Ramos (cell line): ENCODE results near the gene SPDYE6.
"Not testable (repeated sequence)": the region's sequence is repeated elsewhere in the genome, so short reads cannot be mapped to it uniquely, and the experiment has no call there.

Experiments
- in situ Hi-C: fragments of 300-500 bp; cut with MboI; formaldehyde crosslinking; loops from one replicate; pipeline ENCODE4 v1.14.3; 2022; ENCODE audit warnings: low sequenced_read_pairs; ENCODE audit not compliant: unreplicated experiment

The SPDYE6 gene, protein sequence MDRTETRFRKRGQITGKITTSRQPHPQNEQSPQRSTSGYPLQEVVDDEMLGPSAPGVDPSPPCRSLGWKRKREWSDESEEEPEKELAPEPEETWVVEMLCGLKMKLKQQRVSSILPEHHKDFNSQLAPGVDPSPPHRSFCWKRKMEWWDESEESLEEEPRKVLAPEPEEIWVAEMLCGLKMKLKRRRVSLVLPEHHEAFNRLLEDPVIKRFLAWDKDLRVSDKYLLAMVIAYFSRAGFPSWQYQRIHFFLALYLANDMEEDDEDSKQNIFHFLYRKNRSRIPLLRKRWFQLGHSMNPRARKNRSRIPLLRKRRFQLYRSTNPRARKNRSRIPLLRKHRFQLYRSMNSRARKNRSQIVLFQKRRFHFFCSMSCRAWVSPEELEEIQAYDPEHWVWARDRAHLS

DNA sequence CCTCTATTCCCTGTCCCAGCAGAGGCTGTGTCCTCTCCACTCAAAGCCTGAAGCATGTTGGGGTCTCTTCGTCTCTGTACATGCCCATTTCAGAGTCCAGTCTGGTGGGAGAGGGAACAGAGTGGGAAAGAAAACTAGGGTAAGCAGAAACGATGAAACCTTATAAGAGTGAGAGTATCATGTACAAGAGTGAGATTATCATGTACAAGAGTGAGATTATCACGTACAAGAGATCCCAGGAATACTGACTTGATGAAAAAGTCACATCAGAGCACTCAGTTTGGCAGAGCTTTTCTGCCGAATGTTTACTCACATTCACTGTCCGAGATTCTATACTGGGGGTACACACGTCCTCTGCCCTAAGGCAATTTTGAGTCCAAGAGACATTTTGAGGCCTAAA, at the start of gene SPDYE6:
TSS of gene SPDYE6 (minus strand) at position 101 of the 400 bp plus-strand sequence. CDS start 421 bp downstream, outside the sequence.
- in situ Hi-C loops, result not testable (repeated sequence)

DNA sequence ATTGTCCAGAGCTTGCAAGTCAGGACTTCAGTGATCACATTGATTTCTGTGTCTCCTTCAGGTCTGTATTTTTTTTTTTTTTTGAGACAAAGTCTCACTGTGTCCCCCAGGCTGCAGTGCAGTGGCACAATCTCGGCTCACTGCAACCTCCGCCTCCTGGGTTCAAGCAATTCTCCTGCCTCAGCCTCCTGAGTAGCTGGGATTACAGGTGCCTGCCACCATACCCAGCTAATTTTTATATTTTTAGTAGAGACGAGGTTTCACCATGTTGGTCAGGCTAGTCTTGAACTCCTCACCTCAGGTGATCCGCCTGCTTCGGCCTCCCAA, 48.6 kb upstream of the SPDYE6 start:
- in situ Hi-C loops, result loop anchor here (5.0 kb wide), 1 partner anchor 42 kb away; no protein-coding TSS in a partner anchor

DNA sequence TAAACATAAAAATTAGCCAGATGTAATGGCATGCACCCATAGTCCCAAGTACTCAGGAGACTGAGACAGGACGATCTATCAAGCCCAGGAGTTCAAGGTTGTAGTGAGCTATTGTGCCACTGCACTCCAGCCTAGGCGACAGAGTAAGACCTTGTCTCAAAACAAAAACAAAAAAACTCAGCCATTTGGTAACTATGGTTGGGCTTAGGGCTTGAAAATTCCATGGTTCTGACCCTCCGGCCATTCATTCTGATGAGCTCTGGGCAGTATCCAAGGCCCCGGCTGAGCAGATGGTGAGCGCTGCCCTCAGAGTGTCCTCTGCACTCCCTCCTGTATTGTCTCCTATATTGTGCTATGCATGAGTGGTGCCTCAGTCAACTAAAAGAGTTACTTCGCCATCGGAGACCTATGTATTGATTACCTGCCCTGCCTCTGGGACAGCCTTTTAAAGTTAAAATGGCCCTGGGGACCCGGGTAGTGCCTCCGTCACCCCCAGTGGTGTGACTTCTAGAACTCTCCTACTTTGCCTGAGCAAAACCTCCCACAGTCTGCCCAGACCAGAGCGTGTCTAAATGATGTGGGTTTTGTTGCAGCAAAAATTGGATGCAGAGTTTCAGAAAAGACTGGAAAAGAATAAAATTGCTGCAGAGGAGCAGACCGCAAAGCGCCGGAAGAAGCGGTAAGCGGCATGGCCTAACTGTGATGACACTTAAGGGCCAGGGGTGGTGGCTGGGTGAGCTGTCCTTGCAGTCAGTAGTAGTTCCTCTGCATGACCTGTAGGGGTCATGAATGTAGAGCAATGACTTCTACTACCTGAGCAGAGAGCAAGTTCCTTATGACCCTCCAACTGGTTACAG, 48.0 kb upstream of the SPDYE6 start:
- in situ Hi-C loops, result no loop called here

DNA sequence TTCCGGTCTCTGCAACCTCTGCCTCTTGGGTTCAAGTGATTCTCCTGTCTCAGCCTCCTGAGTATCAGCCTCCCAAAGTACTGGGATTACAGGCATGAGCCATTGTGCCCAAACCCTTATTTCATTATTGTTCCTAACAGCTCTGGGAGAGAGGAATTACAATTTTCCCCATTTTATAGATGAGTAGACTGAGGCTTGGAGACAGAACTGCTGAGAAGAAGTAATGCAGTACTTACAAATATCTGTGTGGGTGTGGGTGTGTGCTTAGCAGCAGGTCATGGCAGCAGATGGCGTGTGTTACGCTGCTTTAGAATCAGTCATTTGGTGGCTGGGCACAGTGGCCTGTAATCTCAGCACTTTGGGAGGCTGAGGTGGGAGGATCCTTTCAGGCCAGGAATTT, 47.3 kb upstream of the SPDYE6 start:
- in situ Hi-C loops, result no loop called here

DNA sequence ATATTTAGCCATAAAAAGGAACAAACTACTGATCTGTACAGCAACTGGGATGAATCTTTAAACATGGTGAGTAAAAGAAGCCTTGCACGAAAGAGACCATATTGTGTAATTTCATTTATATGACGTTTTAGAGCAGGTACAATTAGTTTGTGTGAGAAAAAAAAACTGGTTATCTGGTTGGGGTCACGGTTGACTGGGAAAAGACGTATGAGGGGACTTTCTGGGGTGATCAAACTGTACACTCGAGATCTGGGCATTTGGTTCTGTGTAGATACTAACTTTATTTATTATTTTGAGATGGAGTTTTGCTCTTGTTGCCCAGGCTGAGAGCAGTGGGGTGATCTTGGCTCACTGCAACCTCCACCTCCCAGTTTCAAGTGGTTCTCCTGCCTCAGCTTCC, 44.1 kb upstream of the SPDYE6 start:
- in situ Hi-C loops, result no loop called here

DNA sequence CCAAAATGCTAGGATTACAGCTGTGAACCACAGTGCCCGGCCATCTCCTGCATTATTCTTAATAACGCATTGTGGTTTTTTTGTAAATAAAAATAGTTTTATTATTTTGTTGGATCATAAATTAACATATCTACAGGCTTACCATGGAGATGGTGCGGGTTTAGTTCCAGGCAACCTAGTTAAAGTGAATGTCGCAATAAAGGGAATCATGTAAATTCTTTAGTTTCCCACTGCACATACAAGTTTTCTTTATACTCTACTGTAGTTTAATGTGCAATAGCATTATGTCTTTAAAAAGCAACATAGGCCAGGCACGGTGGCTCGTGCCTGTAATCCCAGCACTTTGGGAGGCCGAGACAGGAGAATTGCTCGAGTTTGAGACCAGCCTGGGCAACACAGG, 42.3 kb upstream of the SPDYE6 start:
- in situ Hi-C loops, result no loop called here

DNA sequence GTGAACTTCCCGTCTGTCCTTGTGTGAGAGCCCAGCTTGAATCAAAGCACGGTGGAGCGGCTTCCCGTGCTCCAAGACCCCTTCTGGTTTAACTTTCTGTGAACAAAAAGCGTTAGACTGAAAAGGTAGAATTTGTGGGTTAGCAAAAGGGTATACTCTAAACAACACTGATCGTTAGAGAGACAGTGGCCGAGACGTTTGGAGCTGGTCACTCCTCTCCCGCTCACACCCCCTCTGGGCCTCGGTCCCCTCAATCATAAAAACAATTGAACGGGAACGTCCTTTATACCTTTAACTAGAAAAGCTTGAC, 40.4 kb upstream of the SPDYE6 start:
- in situ Hi-C loops, result no loop called here

DNA sequence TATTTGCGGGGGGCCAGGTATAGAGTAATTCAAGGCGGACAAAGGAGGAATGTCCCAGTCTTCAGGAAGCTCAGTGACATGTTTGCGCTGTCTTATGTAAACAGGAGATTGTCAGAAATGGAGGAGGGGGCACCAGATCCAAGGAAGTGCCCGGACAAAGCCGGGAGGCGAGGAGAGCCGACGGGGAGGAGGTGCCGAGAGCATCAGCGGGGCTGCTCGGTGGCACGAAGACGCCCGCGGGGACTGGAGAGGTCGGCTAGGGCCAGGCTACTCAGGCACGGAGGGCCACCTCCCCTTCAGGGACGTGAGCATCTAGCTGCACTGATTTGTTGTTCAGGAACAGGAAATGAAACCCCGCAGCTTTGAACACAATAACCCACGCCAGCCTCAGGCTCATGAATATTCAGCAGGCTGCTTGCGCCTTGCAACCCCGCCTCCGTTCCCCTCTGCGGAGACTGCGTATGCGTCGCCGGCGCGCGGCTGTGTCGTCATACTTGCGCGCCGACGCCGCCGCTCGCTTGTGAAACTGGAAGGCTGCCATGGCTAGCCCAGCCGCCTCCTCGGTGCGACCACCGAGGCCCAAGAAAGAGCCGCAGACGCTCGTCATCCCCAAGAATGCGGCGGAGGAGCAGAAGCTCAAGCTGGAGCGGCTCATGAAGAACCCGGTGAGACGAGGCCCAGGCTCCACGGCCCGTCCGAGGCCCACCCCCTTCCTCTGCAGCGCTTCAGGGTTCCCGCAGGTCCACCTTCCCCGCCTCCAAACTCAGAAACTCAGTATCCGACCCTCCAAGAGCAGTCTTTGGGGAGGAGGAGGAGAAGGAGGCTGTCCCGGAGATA, 39.8 kb upstream of the SPDYE6 start, which contains the start of gene PRKRIP1:
TSS of gene PRKRIP1 (plus strand) at position 491 of the 837 bp plus-strand sequence. CDS start at position 540, 49 bp downstream.
- in situ Hi-C loops, result no loop called here

DNA sequence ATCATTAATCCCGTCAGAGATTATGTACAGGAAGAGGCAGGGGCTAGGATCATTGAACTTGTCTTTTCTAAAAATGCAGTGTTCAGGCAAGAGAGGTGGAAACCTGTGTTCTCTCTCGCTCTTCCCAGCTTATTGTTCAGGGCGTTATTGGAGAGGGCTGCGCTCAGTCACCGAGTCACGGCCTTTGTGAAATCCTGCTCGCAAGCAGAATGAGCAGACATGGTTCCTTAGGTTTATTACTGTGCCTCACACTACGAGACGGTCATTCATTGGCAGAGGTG, 39.3 kb upstream of the SPDYE6 start:
- in situ Hi-C loops, result no loop called here

DNA sequence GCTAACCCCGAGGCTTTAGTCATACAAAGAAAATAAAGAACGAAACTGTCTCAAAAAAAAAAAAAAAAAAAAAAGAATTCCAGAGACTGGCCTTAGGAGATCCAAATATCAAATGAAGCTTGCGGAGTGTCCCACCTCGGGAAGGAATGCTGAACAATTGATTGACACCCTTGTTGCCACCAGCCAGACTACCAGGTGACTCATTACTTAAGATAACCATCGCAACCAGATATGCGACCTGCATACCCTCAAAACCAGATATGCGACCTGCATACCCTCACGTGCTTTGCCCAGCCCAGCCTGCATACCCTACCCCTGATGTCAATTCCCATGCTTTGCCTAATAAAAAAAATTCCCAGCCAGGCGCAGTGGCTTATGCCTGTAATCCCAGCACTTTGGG, 37.2 kb upstream of the SPDYE6 start:
- in situ Hi-C loops, result loop anchor here (5.0 kb wide), 1 partner anchor 111 kb away; no protein-coding TSS in a partner anchor

DNA sequence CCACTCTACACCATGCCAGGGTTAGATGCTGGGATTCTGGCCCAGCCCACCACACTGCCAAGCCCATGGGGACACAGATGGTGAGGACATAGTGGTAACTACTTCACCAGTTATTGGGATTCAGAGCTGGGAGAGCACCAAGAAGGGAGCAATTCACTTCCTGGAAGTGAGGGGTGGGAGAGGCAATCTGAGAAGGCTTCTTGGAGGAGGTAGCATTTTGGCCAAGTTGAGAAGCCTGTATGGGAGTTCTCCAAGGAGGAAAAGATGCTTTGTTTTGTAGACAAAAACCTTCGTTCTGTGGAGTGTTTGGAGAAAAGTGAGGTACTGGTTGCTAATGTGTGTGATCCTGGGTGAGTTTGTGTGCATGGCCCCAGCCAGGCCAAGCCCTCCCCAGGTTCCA, 36.1 kb upstream of the SPDYE6 start:
- in situ Hi-C loops, result loop anchor here (5.0 kb wide), 1 partner anchor 110 kb away; no protein-coding TSS in a partner anchor

DNA sequence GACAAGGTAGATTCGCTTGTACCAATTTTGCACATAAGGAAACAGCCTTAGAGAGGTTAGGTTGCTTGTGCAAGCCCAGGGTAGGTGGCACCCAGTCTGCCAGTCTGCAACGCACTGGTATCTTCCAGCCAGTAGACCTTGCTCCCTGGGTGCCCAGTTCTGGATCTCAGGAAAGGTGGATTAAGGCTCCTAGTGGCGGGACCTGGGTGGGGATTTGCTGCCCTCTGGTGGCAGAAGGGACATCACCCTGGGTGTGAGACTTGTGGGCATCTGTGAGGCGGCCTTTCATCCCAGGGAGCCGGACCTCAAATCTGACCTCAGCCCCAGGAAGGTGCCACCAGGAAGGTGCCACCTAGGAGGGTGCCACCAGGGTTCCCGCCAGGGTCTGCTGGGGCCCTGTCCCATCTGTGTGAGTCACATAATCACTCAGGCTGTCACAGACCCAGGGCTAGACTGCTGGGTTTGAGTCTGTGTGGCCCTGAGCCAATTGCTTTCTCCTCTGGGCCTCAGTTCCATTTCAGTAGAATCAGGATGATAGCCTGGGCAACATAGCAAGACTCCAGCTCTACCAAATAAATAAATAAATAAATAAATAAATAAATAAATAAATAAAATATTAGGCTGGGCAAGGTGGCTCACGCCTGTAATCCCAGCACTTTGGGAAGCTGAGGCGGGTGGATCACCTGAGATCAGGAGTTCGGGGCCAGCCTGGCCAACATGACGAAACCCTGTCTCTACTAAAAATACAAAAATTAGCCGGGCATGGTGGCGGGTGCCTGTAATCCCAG, 34.6 kb upstream of the SPDYE6 start:
- in situ Hi-C loops, result loop anchor here (5.0 kb wide), 1 partner anchor 109 kb away; no protein-coding TSS in a partner anchor

DNA sequence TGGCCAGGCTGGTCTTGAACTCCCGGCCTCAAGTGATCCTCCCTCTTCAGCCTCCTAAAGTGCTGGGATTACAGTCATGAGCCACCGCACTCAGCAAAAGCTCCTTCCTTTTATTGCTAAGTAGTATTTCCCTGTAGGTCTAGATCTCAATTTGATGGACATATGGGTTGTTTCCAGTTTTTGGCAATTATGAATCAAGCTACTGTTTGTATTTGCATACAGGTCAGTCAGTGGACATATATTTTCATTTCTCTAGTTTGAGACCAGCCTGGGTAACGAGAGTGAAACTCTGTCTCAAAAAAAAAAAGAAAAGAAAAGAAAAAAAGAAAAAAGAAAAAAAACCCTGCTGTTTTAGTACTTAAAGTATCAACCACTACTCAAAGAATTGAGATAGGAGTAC, 33.6 kb upstream of the SPDYE6 start:
- in situ Hi-C loops, result loop anchor here (5.0 kb wide), 2 partner anchors 108 to 853 kb away; no protein-coding TSS in a partner anchor

DNA sequence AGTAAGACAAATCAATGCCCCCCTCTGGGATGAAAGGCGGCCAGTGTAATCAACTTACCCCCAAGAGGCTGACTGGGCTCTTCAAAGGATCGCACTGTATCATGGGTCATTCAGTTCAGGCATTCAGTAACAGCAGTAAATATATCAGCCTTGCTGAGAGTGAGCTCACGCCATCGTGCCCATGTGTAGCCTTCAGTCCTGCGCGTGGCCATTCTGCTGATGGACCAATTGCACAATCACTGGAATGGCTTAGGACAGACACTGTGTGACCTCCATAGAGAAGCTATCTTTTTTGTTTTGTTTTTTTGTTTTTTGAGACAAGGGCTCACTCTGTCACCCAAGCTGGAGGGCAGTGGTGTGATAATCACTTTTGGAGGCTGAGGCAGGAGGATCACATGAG, 30.8 kb upstream of the SPDYE6 start:
- in situ Hi-C loops, result loop anchor here (5.0 kb wide), 1 partner anchor 850 kb away; no protein-coding TSS in a partner anchor

DNA sequence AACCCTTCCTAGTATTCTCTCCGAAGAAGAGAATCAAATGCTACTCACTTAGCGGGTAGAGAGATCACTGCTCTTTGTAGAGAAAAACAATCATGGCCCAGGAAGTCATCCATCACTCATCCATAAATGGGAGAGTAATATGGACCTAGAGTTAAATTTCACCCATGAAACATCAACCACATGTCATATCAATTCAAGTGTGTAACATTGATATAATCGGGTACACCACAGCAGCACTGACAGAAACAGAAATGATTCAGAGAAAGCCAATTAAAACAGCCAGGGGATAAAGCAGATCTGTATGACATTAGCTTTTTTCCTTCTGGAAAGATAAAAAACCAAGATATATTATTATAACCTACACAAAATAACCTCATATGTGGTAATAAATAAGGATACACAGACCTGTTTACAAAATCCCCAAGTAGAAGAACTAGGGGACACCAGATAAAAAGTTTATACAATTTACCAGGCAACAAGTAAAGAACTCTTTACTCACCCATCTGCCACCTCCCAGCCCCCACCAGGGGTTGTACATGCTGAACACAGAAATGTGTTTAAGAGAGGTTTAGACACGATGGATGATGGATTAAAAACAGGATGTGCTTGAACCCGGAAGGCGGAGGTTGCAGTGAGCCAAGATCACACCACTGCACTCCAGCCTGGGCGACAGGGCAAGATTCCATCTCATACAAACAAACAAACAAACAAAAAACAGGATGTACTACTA, 25.6 kb upstream of the SPDYE6 start:
- in situ Hi-C loops, result not testable (repeated sequence)

DNA sequence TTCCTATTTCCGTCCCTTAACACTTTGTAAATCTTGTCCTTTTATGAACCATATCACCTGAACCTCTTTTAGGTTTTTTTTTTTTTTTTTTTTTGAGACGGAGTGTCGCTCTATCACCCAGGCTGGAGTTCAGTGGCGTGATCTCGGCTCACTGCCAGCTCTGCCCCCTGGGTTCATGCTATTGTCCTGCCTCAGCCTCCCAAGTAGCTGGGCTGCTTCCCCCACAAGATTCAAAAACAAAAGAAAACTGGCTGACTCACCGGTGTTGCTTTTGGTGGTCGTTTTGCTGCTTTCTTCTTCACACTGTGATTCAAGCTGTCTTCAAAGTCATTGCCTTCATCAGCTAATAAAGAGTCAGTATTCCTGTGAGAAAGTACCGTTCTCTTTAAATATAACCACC, 24.6 kb upstream of the SPDYE6 start:
- in situ Hi-C loops, result not testable (repeated sequence)

DNA sequence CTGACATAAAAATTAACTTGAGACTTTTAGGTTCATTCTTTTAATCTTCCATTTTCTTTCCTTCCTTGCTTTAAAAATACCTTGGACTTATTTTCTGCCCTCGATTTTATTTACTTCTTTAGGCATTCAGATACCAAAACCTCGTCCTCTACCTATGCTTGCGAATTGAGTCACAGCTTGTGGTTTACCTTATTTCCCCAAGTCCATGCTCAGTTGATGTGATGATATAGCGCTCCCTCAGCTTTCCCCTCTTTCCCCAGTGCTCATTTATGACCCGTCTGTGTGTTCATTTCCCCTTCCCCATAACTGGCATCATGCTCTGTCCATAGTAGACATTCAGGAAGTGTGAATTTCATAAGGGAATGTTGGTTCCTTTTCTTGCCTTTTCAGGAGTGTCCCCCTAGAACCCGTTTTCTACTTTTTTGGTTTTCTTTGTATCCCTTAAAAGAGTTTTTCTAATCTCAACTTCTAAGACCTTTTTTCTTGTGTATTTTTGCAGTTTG, 20.8 kb upstream of the SPDYE6 start:
- in situ Hi-C loops, result no loop called here

DNA sequence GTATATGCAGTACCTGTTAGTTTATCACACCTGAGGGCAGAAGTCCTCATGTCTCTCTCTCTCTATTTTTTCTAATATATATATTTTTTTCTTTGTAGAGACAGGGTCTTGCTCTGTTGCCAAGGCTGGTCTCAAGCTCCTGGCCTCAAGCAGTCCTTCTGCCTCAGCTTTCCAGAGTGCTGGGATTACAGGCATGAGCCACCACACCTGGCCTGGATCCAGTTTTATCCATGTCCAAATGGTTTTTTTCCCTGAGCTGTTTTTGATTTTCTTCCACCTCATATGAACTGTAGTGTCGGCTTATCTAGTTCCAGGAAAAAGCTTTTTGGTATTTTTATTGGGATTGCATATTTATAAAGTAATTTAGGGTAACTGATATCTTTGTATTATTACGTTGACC, 16.6 kb upstream of the SPDYE6 start:
- in situ Hi-C loops, result not testable (repeated sequence)

DNA sequence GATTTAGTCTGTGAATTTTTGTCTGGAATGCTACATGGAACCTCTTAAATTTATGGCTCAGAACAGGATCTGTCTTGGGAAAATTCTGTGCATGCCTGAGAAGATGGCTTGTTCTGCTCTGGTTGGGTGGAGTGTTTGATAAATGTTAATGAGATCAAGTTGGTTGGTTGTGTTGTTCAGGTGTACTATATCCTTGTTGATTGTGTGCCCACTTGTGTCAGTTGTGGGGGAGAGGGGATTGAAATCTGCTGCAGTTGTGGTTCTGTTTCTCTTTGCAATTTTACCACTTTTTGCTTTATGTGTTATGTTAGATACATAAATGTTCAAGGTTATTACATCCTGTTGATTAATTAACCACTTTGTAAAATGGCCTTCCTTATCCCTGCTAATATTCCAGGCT, 13.8 kb upstream of the SPDYE6 start:
- in situ Hi-C loops, result not testable (repeated sequence)
